DLD1 (cell line): Measurements from ENCODE around the gene RASAL1.
"Not testable (repeated sequence)": the region's sequence is repeated elsewhere in the genome, so short reads cannot be mapped to it uniquely, and the experiment has no call there.

Source experiments
- in situ Hi-C: cut with HindIII; loops from 2 replicates; pipeline ENCODE4 v1.10.0; 2017; ENCODE audit warnings: low sequenced_read_pairs

The RASAL1 gene

GRCh38 chr12:113143959-113144358, 8.4 kb upstream of the RASAL1 start:
- in situ Hi-C loops = no loop called here

DNA sequence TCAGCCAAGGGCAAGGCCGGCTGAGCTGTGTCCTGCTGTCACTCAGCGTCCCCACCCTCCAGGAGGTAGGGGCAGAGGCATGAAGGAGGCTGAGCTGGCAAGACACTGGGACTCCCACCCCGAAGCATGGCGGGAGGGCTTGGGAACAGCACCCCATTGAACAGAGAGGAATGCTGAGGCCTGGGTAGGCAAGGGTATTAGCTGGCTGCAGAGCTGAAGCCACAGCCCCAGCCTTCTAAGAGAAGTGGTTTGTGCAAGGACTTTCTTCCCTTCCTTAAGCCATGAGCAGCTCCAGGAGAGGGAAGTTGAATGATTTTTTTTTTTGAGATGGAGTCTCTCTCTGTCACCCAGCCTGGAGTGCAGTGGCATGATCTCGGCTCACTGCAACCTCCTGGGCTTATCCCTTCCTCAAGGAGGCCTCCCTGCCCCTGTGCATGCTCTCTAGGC, 7.3 kb upstream of the RASAL1 start:
- in situ Hi-C loops = no loop called here

- in situ Hi-C loops = no loop called here
These were observed 6.8 kb upstream of the RASAL1 start for GRCh38 chr12:113142173-113142885.

GRCh38 chr12:113141716-113142115, 6.2 kb upstream of the RASAL1 start:
- in situ Hi-C loops = not testable (repeated sequence)

DNA sequence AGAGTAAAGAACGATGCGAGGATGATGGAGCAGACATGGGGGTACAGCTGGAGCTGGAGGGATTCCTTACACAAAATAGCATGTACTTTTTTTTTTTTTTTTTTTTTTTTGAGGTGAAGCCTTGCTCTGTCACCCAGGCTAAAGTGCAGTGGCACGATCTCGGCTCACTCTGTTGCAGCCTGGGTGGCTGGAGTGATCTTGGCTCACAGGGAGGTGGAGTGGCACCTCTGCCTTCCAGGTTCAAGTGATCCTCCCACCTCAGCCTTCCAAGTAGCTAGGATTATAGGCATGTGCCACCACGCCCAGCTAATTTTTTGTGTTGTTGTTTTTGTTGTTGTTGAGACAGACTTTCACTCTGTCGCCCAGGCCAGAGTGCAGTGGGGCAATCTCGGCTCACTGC, 5.1 kb upstream of the RASAL1 start:
- in situ Hi-C loops = no loop called here

DNA sequence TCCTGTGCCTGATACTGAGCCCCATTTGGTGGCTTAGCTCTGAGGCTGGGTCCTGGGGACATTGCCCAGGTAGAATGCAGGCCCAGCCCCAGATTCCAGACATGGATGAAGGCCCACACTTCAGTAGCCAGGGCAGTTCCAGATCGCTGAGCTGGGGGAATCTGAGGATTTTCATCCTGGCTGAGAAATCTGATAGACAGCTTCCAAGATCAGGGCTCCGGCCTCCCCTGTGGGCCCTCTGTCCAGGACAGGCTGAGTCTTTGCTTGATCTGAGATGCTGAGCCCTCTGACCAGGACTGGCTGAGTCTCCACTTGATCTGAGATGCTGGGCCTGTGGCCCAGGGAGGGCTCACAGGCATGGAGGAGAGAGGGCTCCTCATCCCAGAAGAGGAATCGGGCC, 3.3 kb upstream of the RASAL1 start:
- in situ Hi-C loops = no loop called here

DNA sequence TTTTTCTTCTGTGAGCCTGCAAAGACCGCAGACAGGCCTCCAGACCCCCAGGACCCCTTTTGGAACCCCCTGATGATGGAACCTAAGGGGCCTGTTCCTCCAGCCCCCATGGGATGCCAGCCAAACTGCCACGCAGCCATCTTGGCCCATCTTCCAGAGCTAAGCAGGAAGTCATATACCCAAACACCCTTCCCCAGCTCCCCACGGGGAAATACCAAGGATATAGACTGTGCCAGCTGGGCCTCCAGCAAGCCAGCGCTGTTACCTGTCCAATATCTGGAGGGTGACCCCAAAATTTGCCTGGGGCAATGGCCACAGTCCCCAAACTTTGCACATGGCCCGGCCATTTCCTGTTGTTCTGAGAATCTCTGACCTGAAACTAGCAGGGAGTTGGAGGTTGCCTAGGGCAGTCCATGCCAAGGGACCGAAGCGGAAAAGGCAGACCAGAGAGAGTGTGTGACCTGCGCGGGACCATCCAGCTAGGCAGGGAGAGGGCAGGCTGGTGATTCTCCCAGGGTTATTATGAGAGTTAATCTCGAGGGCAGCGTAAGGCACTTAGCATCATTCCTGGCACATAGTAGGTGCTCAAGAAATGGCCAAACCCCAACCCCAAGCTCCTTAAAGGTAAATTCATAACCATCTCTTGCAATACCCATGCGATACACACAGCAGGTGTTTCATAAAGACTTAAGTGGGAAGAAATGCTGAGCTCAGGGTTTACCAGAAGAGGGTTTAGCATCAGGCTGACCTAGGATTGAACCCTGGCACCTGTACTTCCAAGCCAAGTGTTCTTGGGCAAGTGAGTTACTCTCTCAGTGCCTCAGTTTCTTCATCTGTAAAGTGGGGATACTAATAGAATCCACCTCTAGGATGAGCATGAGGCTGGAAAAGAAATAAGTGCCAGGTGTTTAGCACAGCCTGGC, 2.6 kb upstream of the RASAL1 start:
- in situ Hi-C loops = no loop called here

GRCh38 chr12:113136990-113137511, 1.5 kb upstream of the RASAL1 start:
- in situ Hi-C loops = no loop called here

DNA sequence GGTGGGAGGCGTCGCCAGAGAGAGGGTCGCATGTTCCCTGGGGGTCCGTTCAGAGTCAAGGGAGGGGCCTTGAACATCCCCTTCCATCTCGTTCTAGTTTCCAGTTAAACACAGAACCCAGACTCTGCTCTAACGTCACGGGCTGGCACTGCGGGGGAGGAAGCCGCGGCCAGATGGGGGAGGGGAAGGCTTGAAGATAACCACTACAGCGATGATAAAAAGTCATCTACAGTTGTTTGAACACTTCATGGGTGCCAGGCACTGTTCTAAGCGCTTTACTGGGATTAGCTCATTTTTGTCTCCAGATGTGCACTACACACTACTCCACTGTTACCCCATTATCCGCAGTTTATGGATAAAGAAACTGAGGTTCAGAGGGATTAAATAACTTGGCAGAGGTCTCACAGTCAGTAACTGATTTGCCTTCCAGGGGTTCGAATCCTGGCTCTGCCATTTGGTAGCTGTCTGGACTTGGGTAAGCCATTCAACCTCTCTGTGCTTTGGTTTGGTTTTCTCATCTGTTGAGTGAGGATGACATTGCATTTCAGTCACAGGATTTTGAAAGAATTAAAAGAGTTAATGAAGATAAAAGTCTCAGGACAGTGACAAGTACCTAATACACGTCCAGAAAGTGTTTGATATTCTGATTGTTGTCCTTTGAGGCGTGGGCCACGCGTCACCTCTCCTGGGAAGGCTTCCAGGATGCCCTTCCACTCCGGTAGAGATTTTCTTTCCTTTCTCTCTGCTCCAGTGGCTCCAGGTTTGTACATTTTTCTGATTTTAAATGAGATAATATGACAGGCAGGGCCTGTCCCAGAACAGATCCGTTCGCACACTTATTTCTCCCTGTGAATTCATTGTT, 798 bp upstream of the RASAL1 start:
- in situ Hi-C loops = no loop called here

DNA sequence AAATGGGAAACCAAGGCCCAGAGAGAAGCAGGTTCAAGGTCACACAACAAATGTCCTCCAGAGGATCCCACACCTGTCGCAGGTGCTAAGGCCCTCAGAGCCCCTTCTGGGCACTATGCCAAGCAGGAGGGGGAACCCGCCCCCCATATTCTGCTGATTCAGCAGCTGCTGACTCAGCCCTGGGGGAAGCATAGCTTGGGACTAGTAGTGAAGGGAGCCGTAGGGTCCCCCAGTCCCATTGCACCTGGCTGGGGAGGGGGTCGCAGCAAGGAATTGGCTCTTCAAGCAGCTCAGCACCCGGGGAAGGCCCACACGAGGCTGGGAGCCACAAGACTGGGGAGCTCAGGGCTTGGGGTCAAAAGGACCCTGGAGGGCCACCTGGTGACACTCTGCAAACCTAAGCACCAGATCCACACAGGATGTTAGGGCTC, 1.0 kb downstream of the RASAL1 start:
- in situ Hi-C loops = no loop called here

- in situ Hi-C loops = no loop called here
These were observed 1.5 kb downstream of the RASAL1 start for GRCh38 chr12:113134071-113134470.

GRCh38 chr12:113133666-113134065, 1.9 kb downstream of the RASAL1 start:
- in situ Hi-C loops = no loop called here

DNA sequence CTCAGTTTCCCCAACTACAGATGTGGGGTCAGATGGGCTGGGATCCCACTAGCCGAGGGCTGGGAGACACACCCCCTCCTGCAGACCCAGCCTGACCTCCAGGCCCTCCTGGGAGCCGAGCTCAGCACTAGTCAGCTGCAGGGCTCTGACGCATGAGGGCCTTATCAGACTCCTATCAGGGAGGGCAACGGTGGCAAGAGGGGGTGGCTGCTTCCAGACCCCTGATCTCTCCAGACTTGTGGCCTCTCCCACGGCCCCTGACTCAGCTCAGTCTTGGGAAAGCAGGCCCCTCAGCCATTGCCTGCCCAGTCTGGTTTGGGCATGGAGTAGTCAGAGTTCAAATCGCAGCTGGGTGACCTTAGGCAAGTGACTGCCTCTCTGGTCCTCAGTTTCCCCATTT, 2.5 kb downstream of the RASAL1 start:
- in situ Hi-C loops = no loop called here

DNA sequence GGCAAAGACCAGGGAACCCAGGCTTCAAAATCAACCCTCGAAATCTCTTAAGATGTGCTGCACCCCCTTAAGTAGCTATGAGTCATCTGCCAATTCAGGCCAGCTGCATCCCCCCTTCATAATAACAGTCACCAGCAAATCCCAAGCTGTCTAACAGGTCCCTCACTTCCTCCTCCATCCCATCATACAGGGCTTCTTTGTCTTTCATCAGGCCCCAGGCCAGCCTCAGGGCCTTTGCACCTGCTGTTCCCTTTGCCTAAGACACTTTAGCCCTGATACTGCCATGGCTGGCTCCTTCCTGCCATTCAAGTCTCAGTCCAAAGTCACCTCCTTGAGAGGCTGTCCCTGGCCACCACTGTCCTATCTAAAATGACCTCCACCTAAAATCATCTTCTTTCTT, 4.0 kb downstream of the RASAL1 start:
- in situ Hi-C loops = no loop called here

DNA sequence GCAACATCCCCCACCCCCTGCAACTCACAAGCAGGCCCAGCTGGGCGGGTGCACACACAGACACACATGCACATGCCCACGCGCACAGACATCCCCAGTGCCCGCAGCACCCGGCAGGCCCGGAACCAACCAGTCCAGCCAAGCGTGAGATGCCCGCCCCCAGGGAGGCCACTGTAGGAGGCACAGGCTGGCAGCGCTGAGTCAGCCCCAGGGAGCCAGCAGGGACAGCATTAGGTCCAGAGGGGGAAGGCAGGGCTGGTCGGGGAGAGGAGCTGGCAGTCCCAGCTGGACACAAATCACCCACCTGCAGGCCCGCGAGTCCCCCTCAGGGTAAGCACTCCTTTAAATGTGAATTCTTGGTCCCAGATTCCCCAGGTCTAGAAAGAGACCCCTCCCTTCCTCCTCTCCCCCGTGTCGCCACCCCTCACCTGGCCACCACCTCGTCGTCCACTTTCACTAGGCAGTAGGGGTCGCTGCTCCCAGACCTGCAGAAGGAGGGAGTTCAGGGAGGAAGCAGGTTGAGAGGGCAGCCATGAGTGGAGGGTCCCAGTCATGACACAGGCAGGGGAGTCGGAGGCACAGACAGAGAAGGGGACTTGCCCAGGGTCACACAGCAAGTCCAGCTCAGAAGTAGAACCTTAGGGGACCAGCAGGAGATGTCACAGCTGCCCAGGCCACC, 5.0 kb downstream of the RASAL1 start:
- in situ Hi-C loops = no loop called here

DNA sequence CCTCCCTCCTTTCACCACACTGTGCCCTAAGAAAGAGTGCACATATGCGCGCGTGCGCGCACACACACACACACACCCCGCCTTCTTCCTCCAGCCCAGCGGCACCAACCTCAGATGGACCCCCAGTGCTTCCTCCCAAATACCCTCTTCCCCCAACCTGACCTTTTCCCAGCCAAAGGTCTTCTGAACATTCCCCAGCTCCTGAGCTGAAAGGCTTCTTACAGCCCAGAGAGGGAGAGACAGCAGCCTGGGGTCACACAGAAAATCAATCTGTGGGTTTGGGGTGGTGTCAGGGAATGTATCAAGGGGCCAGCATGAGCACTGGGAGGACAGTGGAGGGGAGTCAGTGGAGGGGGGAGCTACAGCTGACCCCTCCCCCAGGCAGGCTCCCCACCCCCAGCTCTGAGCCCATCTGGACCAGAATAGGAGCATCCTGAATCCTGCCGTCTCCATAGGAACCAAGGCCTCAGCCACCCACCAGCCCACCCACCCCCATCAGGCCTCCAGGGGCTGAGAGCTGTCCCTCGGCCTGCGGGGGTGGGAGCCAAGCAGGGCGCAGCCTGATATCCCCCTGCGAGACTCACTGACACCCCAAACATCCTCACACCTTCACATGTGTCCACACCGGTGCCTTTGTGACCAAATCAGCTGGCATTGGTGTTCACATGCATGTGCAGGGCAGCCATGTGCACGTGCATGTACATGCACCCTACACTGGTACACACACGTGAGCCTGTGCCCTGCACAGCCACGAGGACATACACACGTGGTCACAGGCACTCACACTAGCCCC, 5.7 kb downstream of the RASAL1 start:
- in situ Hi-C loops = no loop called here

- in situ Hi-C loops = no loop called here
These were observed 6.5 kb downstream of the RASAL1 start for GRCh38 chr12:113128802-113129663.

GRCh38 chr12:113127791-113128199, 7.8 kb downstream of the RASAL1 start:
- in situ Hi-C loops = no loop called here
